WTC11 (cell line): ENCODE data around the gene SLPI.

ENCODE experiments used
- CBFB ChIP-seq: sonication (generic); formaldehyde crosslinking; IDR thresholded peaks from 2 replicates; pipeline ENCODE4 v1.8.1; 2022; ENCODE audit warnings: mild to moderate bottlenecking, low read depth, missing genetic modification reagents
- CTCF ChIP-seq: fragments of 200-600 bp; IDR thresholded peaks from 2 replicates; pipeline ENCODE4 v1.8.0; 2022; ENCODE audit warnings: antibody characterized with exemption
- ELF4 ChIP-seq: sonication (generic); formaldehyde crosslinking; IDR thresholded peaks from 2 replicates; pipeline ENCODE4 v1.8.1; 2022; ENCODE audit warnings: low read depth, mild to moderate bottlenecking, moderate library complexity, missing genetic modification reagents
- JUN ChIP-seq: sonication (generic); formaldehyde crosslinking; IDR thresholded peaks from 2 replicates; pipeline ENCODE4 v1.8.0; 2023; ENCODE audit warnings: mild to moderate bottlenecking, missing genetic modification reagents
- NFE2L1 ChIP-seq: sonication (generic); formaldehyde crosslinking; IDR thresholded peaks from 2 replicates; pipeline ENCODE4 v1.8.1; 2023; ENCODE audit warnings: missing genetic modification reagents
- STAT6 ChIP-seq: sonication (generic); formaldehyde crosslinking; conservative IDR thresholded peaks from 2 replicates; pipeline ENCODE4 v1.8.1; 2023; ENCODE audit warnings: mild to moderate bottlenecking, low read depth, missing genetic modification reagents, moderate library complexity

- TF ChIP-seq CBFB (CRISPR knock-in tag) (no peak), NFE2L1 (CRISPR knock-in tag) (no peak), ELF4 (no peak), CTCF (no peak), JUN (CRISPR knock-in tag) (no peak), STAT6 (CRISPR knock-in tag) (no peak)
Observed at GRCh38 chr20:45209924-45210323, 44.4 kb downstream of the SLPI start.
